LNCaP clone FGC (cell line): Measurements from ENCODE around the gene PCDH19.
"Not testable (repeated sequence)": the region's sequence is repeated elsewhere in the genome, so short reads cannot be mapped to it uniquely, and the experiment has no call there.

Experiments used
- DNase-seq: peaks from one replicate; pipeline ENCODE4 v3.0.0-alpha.2; 2011; ENCODE audit warnings: low read depth
- H3K4me3 ChIP-seq: 2 replicates; pipeline ENCODE4 v1.5.1; 2011; ENCODE audit warnings: mild to moderate bottlenecking, low read depth, low read length, control low read depth
- CTCF ChIP-seq: IDR thresholded peaks from 2 replicates; pipeline ENCODE4 v1.5.1; 2012; ENCODE audit warnings: mild to moderate bottlenecking; ENCODE audit not compliant: control insufficient read depth, insufficient read depth; ENCODE audit errors: extremely low read depth

The PCDH19 gene

GRCh38 chrX:100409610-100410590 is at the start of gene PCDH19:
PCDH19 (minus strand) TSS chrX:100410273; CDS start chrX:100408597, 1,676 bp downstream.
- TF ChIP-seq CTCF = no peak
- H3K4me3 ChIP-seq = peak within 1 kb of the TSS; percentile 34
- peak; percentile 2 for DNase-seq

- no peak overlapping the region for H3K4me3 ChIP-seq
- no peak for TF ChIP-seq CTCF
- DNase-seq = no peak
Measured at GRCh38 chrX:100449696-100450608, 39.9 kb upstream of the PCDH19 start.

GRCh38 chrX:100447655-100448397 is 37.8 kb upstream of the PCDH19 start:
- no peak overlapping the region for H3K4me3 ChIP-seq
- no peak for DNase-seq
- peak; percentile 57 for TF ChIP-seq CTCF

GRCh38 chrX:100445593-100445992 is 35.5 kb upstream of the PCDH19 start:
- H3K4me3 ChIP-seq = no peak overlapping the region
- DNase-seq = no peak
- TF ChIP-seq CTCF = no peak

- DNase-seq, H3K4me3 ChIP-seq: not testable (repeated sequence)
Measured at GRCh38 chrX:100441321-100441720, 31.2 kb upstream of the PCDH19 start.

- DNase-seq = no peak
- H3K4me3 ChIP-seq = no peak overlapping the region
Measured at GRCh38 chrX:100440006-100440405, 29.9 kb upstream of the PCDH19 start.

More at GRCh38 chrX:100440006-100440405, 29.9 kb upstream of the PCDH19 start:
- no peak for TF ChIP-seq CTCF
